WTC11 (cell line): Measurements from ENCODE around the gene ZNF324. TPM values are rescaled to one million over a fixed set of nuclear protein-coding genes. Genes with fewer than 3 reads are reported as not detected.

Experiments used
- ATAC-seq: fragments of 200-7000 bp; cut with Tn5 transposase; 2 replicates; pipeline ENCODE4 v1.10.0; 2021; ENCODE audit warnings: mild to moderate bottlenecking, moderate library complexity
- CTCF ChIA-PET: fragments of 300-600 bp; sonication (Branson Sonifier 250); formaldehyde crosslinking; loops from one replicate; lab custom pipeline; 2021; ENCODE audit warnings: antibody characterized with exemption; lab: Charles Lee
- POLR2A ChIA-PET: fragments of 350-600 bp; sonication (Branson Sonifier 250); formaldehyde crosslinking; loops from one replicate; lab custom pipeline; 2021; ENCODE audit warnings: antibody characterized with exemption; lab: Charles Lee
- DNase-seq: peaks from one replicate; pipeline ENCODE4 v3.0.0; 2021; ENCODE audit warnings: low spot score
- H3K27ac Mint-ChIP-seq: 2 replicates; pipeline ENCODE4 v1.8.0; 2021; ENCODE audit warnings: mixed read lengths
- H3K27me3 Mint-ChIP-seq: 2 replicates; pipeline ENCODE4 v1.8.0; 2021; ENCODE audit warnings: low read depth, mild to moderate bottlenecking, moderate library complexity, mixed read lengths
- H3K36me3 Mint-ChIP-seq: 2 replicates; pipeline ENCODE4 v1.8.0; 2021; ENCODE audit warnings: mixed read lengths
- H3K4me1 Mint-ChIP-seq: 2 replicates; pipeline ENCODE4 v1.8.0; 2022; ENCODE audit warnings: mixed read lengths
- H3K4me3 Mint-ChIP-seq: 2 replicates; pipeline ENCODE4 v1.8.0; 2021; ENCODE audit warnings: mild to moderate bottlenecking, moderate library complexity, mixed read lengths
- H3K9me3 Mint-ChIP-seq: 2 replicates; pipeline ENCODE4 v1.8.0; 2021; ENCODE audit warnings: mixed read lengths
- CREB1 ChIP-seq: sonication (generic); formaldehyde crosslinking; IDR thresholded peaks from 2 replicates; pipeline ENCODE4 v1.8.0; 2023; ENCODE audit warnings: mild to moderate bottlenecking, missing genetic modification reagents
- FOXP1 ChIP-seq: sonication (generic); formaldehyde crosslinking; IDR thresholded peaks from 2 replicates; pipeline ENCODE4 v1.8.0; 2022; ENCODE audit warnings: missing genetic modification reagents, mild to moderate bottlenecking, moderate library complexity, borderline replicate concordance
- GRHL2 ChIP-seq: fragments of 250-450 bp; sonication (Bioruptor Pico); IDR thresholded peaks from 2 replicates; pipeline ENCODE4 v1.8.0; 2022; ENCODE audit warnings: mild to moderate bottlenecking, moderate library complexity; ENCODE audit not compliant: insufficient replicate concordance, severe bottlenecking
- JAZF1 ChIP-seq: fragments of 250-450 bp; sonication (Bioruptor Pico); IDR thresholded peaks from 2 replicates; pipeline ENCODE4 v1.9.0; 2021; ENCODE audit warnings: moderate library complexity, mild to moderate bottlenecking, inconsistent platforms
- MYBL2 ChIP-seq: sonication (generic); formaldehyde crosslinking; IDR thresholded peaks from 2 replicates; pipeline ENCODE4 v1.8.1; 2023; ENCODE audit warnings: mild to moderate bottlenecking, moderate library complexity, missing genetic modification reagents
- NFATC4 ChIP-seq: fragments of 250-450 bp; sonication (Bioruptor Pico); IDR thresholded peaks from 2 replicates; pipeline ENCODE4 v1.9.0; 2021; ENCODE audit warnings: mild to moderate bottlenecking
- NR1H2 ChIP-seq: sonication (generic); formaldehyde crosslinking; IDR thresholded peaks from 2 replicates; pipeline ENCODE4 v1.9.0; 2021; ENCODE audit warnings: mild to moderate bottlenecking, moderate library complexity, missing genetic modification reagents
- NR3C1 ChIP-seq: sonication (generic); formaldehyde crosslinking; conservative IDR thresholded peaks from 2 replicates; pipeline ENCODE4 v1.8.1; 2023; ENCODE audit warnings: low read depth, mild to moderate bottlenecking, missing genetic modification reagents
- RORB ChIP-seq: fragments of 250-450 bp; sonication (Bioruptor Pico); IDR thresholded peaks from 2 replicates; pipeline ENCODE4 v1.9.0; 2021; ENCODE audit warnings: mild to moderate bottlenecking
- SP1 ChIP-seq: sonication (generic); formaldehyde crosslinking; conservative IDR thresholded peaks from 2 replicates; pipeline ENCODE4 v1.8.1; 2022; ENCODE audit warnings: missing genetic modification reagents
- ZNF232 ChIP-seq: sonication (generic); formaldehyde crosslinking; IDR thresholded peaks from 2 replicates; pipeline ENCODE4 v1.8.0; 2022; ENCODE audit warnings: mild to moderate bottlenecking, missing genetic modification reagents
- ZNF317 ChIP-seq: sonication (generic); formaldehyde crosslinking; IDR thresholded peaks from 2 replicates; pipeline ENCODE4 v1.8.1; 2023; ENCODE audit warnings: low read depth, mild to moderate bottlenecking, moderate library complexity, missing genetic modification reagents, borderline replicate concordance
- ZNF423 ChIP-seq: fragments of 250-450 bp; sonication (Bioruptor Pico); IDR thresholded peaks from 2 replicates; pipeline ENCODE4 v2.1.2; 2022; ENCODE audit warnings: mild to moderate bottlenecking, moderate library complexity
- total RNA-seq: library from RNA; stranded (reverse); gene quantifications from 3 replicates; pipeline ENCODE4 v1.2.3, GENCODE V29; 2021
- TF ChIP-seq, protein P1 (sequence below): sonication (generic); formaldehyde crosslinking; IDR thresholded peaks from 2 replicates; pipeline ENCODE4 v1.8.1; 2023; ENCODE audit warnings: mild to moderate bottlenecking, missing genetic modification reagents, moderate library complexity
- TF ChIP-seq, protein P2 (sequence below): sonication (generic); formaldehyde crosslinking; IDR thresholded peaks from 2 replicates; pipeline ENCODE4 v1.8.1; 2022; ENCODE audit warnings: low read depth, missing genetic modification reagents, borderline replicate concordance
- TF ChIP-seq, protein P3 (sequence below): sonication (generic); formaldehyde crosslinking; IDR thresholded peaks from 2 replicates; pipeline ENCODE4 v1.8.1; 2022; ENCODE audit warnings: low read depth, mild to moderate bottlenecking, moderate library complexity, missing genetic modification reagents, borderline replicate concordance
- TF ChIP-seq, protein P4 (sequence below): sonication (generic); formaldehyde crosslinking; IDR thresholded peaks from 2 replicates; pipeline ENCODE4 v1.8.1; 2023; ENCODE audit warnings: mild to moderate bottlenecking, missing genetic modification reagents
- TF ChIP-seq, protein P5 (sequence below): fragments of 200-600 bp; IDR thresholded peaks from 2 replicates; pipeline ENCODE4 v1.8.0; 2022; ENCODE audit warnings: antibody characterized with exemption

Gene ZNF324
- total RNA-seq, 1 experiment from 2014 or later: 5.9 TPM

DNA sequence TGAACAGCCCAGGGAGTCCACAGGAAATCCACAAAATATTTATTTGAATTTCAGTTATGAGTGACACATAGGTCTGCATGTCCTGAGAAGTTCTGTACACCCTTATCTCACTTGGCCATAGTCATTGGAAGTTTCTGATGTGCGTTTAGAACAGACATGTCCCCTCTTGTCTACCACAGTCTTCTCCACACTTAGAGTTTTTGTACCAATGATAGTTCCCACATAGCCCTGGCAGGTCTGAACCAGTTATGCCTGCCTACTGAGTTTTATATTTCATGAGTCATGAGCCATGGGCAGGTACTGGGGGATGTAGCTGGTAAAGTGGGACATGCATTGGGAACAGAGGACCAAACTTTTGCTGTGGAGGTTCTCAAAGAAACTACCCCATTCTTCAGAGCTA is 38.3 kb upstream of the ZNF324 start:
- H3K9me3 Mint-ChIP-seq: peaks cover 80% of the 10 kb centered on the region
- H3K27ac Mint-ChIP-seq: no peak overlapping the region
- peaks cover 60% of the 10 kb centered on the region for H3K27me3 Mint-ChIP-seq
- DNase-seq (no peak), ATAC-seq (no peak)
- H3K36me3 Mint-ChIP-seq: peaks cover 39% of the 10 kb centered on the region
- H3K4me3 Mint-ChIP-seq: no peak overlapping the region
- ChIA-PET CTCF (no interaction called here), POLR2A (no interaction called here)
- no peaks in the 10 kb centered on the region for H3K4me1 Mint-ChIP-seq
- TF ChIP-seq, protein P1, sequence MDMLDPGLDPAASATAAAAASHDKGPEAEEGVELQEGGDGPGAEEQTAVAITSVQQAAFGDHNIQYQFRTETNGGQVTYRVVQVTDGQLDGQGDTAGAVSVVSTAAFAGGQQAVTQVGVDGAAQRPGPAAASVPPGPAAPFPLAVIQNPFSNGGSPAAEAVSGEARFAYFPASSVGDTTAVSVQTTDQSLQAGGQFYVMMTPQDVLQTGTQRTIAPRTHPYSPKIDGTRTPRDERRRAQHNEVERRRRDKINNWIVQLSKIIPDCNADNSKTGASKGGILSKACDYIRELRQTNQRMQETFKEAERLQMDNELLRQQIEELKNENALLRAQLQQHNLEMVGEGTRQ (CRISPR knock-in tag): no peak
- TF ChIP-seq, protein P2, sequence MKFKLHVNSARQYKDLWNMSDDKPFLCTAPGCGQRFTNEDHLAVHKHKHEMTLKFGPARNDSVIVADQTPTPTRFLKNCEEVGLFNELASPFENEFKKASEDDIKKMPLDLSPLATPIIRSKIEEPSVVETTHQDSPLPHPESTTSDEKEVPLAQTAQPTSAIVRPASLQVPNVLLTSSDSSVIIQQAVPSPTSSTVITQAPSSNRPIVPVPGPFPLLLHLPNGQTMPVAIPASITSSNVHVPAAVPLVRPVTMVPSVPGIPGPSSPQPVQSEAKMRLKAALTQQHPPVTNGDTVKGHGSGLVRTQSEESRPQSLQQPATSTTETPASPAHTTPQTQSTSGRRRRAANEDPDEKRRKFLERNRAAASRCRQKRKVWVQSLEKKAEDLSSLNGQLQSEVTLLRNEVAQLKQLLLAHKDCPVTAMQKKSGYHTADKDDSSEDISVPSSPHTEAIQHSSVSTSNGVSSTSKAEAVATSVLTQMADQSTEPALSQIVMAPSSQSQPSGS (CRISPR knock-in tag): no peak
- TF ChIP-seq, all 79 proteins: peak for 0

DNA sequence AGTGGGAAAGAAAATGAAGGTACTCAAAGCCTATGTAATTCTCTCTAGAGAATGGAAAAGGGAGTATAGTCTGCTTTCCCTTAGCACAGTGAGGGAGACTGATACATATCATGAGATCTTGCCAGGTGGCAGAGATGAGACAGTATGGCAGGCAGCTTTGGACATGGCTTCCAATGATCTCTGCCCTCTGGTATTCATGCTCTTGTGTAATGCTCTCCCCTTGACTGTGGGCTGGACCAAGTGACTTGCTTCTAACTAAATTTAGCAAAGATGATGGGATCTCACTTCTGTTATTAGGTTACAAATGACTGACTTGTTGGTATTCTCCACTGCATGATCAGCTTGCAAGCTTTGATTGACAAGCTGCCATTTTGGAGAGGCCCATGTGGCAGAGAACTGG is 37.1 kb upstream of the ZNF324 start:
- H3K4me3 Mint-ChIP-seq: no peak overlapping the region
- H3K27me3 Mint-ChIP-seq: peaks cover 67% of the 10 kb centered on the region
- H3K36me3 Mint-ChIP-seq: peaks cover 50% of the 10 kb centered on the region
- DNase-seq: no peak
- ChIA-PET CTCF (no interaction called here), POLR2A (no interaction called here)
- peaks cover 85% of the 10 kb centered on the region for H3K9me3 Mint-ChIP-seq
- H3K4me1 Mint-ChIP-seq: no peaks in the 10 kb centered on the region
- H3K27ac Mint-ChIP-seq: no peak overlapping the region
- TF ChIP-seq CREB1: no peak
- TF ChIP-seq SP1 (CRISPR knock-in tag): no peak
- TF ChIP-seq GRHL2 (CRISPR knock-in tag): no peak
- no peak for TF ChIP-seq NR3C1 (CRISPR knock-in tag)
- no peak for TF ChIP-seq ZNF317
- no peak for TF ChIP-seq ZNF232
- TF ChIP-seq FOXP1 (CRISPR knock-in tag): no peak
- no peak for TF ChIP-seq MYBL2 (CRISPR knock-in tag)
- TF ChIP-seq NR1H2 (CRISPR knock-in tag): no peak
- no peak for TF ChIP-seq JAZF1
- TF ChIP-seq, protein P3, sequence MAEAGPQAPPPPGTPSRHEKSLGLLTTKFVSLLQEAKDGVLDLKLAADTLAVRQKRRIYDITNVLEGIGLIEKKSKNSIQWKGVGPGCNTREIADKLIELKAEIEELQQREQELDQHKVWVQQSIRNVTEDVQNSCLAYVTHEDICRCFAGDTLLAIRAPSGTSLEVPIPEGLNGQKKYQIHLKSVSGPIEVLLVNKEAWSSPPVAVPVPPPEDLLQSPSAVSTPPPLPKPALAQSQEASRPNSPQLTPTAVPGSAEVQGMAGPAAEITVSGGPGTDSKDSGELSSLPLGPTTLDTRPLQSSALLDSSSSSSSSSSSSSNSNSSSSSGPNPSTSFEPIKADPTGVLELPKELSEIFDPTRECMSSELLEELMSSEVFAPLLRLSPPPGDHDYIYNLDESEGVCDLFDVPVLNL: no peak
- TF ChIP-seq, protein P2 (CRISPR knock-in tag): no peak
- no peak for TF ChIP-seq ZNF423 (CRISPR knock-in tag)
- no peak for TF ChIP-seq RORB (CRISPR knock-in tag)
- TF ChIP-seq NFATC4 (CRISPR knock-in tag): no peak
- TF ChIP-seq, protein P4, sequence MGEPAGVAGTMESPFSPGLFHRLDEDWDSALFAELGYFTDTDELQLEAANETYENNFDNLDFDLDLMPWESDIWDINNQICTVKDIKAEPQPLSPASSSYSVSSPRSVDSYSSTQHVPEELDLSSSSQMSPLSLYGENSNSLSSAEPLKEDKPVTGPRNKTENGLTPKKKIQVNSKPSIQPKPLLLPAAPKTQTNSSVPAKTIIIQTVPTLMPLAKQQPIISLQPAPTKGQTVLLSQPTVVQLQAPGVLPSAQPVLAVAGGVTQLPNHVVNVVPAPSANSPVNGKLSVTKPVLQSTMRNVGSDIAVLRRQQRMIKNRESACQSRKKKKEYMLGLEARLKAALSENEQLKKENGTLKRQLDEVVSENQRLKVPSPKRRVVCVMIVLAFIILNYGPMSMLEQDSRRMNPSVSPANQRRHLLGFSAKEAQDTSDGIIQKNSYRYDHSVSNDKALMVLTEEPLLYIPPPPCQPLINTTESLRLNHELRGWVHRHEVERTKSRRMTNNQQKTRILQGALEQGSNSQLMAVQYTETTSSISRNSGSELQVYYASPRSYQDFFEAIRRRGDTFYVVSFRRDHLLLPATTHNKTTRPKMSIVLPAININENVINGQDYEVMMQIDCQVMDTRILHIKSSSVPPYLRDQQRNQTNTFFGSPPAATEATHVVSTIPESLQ (CRISPR knock-in tag): no peak
- TF ChIP-seq, protein P5, sequence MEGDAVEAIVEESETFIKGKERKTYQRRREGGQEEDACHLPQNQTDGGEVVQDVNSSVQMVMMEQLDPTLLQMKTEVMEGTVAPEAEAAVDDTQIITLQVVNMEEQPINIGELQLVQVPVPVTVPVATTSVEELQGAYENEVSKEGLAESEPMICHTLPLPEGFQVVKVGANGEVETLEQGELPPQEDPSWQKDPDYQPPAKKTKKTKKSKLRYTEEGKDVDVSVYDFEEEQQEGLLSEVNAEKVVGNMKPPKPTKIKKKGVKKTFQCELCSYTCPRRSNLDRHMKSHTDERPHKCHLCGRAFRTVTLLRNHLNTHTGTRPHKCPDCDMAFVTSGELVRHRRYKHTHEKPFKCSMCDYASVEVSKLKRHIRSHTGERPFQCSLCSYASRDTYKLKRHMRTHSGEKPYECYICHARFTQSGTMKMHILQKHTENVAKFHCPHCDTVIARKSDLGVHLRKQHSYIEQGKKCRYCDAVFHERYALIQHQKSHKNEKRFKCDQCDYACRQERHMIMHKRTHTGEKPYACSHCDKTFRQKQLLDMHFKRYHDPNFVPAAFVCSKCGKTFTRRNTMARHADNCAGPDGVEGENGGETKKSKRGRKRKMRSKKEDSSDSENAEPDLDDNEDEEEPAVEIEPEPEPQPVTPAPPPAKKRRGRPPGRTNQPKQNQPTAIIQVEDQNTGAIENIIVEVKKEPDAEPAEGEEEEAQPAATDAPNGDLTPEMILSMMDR: no peak
- ATAC-seq: no peak
